HepG2 (cell line): ENCODE measurements around the gene MSMB. TPM values are rescaled to one million over a fixed set of nuclear protein-coding genes. Genes with fewer than 3 reads are reported as not detected.

Experiments used
- CCDC6 ChIP-seq: sonication (generic); formaldehyde crosslinking; IDR thresholded peaks from 2 replicates; pipeline ENCODE4 v1.8.1; 2022; ENCODE audit warnings: mild to moderate bottlenecking, missing genetic modification reagents, moderate library complexity
- CSRNP2 ChIP-seq: sonication (generic); formaldehyde crosslinking; conservative IDR thresholded peaks from 2 replicates; pipeline ENCODE4 v1.8.0; 2022; ENCODE audit warnings: low read depth, missing genetic modification reagents
- IRF9 ChIP-seq: sonication (generic); formaldehyde crosslinking; IDR thresholded peaks from 2 replicates; pipeline ENCODE4 v1.8.0; 2022; ENCODE audit warnings: missing genetic modification reagents, mild to moderate bottlenecking, borderline replicate concordance
- IRX3 ChIP-seq: sonication (generic); formaldehyde crosslinking; IDR thresholded peaks from 2 replicates; pipeline ENCODE4 v1.8.1; 2023; ENCODE audit warnings: mild to moderate bottlenecking, low read depth, missing genetic modification reagents, borderline replicate concordance
- JUND ChIP-seq: sonication (generic); formaldehyde crosslinking; IDR thresholded peaks from 2 replicates; pipeline ENCODE4 v1.8.0; 2022; ENCODE audit warnings: mild to moderate bottlenecking, missing genetic modification reagents
- PRDM10 ChIP-seq: sonication (generic); formaldehyde crosslinking; IDR thresholded peaks from 2 replicates; pipeline ENCODE4 v1.4.0; 2020; ENCODE audit warnings: low read depth, missing genetic modification reagents
- SCMH1 ChIP-seq: sonication (generic); formaldehyde crosslinking; IDR thresholded peaks from 2 replicates; pipeline ENCODE4 v1.9.0; 2021; ENCODE audit warnings: missing genetic modification reagents, mild to moderate bottlenecking, borderline replicate concordance
- STAT6 ChIP-seq: sonication (generic); formaldehyde crosslinking; IDR thresholded peaks from 2 replicates; pipeline ENCODE4 v1.4.0; 2020; ENCODE audit warnings: missing genetic modification reagents, mild to moderate bottlenecking, borderline replicate concordance
- ZNF225 ChIP-seq: sonication (generic); formaldehyde crosslinking; IDR thresholded peaks from 2 replicates; pipeline ENCODE4 v1.4.0; 2020; ENCODE audit warnings: mild to moderate bottlenecking, missing genetic modification reagents
- ZNF333 ChIP-seq: sonication (generic); formaldehyde crosslinking; IDR thresholded peaks from 2 replicates; pipeline ENCODE4 v1.4.0; 2020; ENCODE audit warnings: mild to moderate bottlenecking, missing genetic modification reagents, borderline replicate concordance
- ZNF337 ChIP-seq: sonication (generic); formaldehyde crosslinking; IDR thresholded peaks from 2 replicates; pipeline ENCODE4 v1.5.1; 2020; ENCODE audit warnings: missing genetic modification reagents, low read depth, mild to moderate bottlenecking, borderline replicate concordance
- ZNF33A ChIP-seq: sonication (generic); formaldehyde crosslinking; IDR thresholded peaks from 2 replicates; pipeline ENCODE4 v1.5.1; 2020; ENCODE audit warnings: missing genetic modification reagents, mild to moderate bottlenecking, moderate library complexity, borderline replicate concordance
- ZNF460 ChIP-seq: sonication (generic); formaldehyde crosslinking; IDR thresholded peaks from 2 replicates; pipeline ENCODE4 v1.5.1; 2020; ENCODE audit warnings: missing genetic modification reagents, mild to moderate bottlenecking, borderline replicate concordance
- ZNF737 ChIP-seq: sonication (generic); formaldehyde crosslinking; IDR thresholded peaks from 2 replicates; pipeline ENCODE4 v1.5.0; 2020; ENCODE audit warnings: missing genetic modification reagents, mild to moderate bottlenecking, borderline replicate concordance
- ZNF749 ChIP-seq: sonication (generic); formaldehyde crosslinking; IDR thresholded peaks from 2 replicates; pipeline ENCODE4 v1.8.0; 2022; ENCODE audit warnings: mild to moderate bottlenecking, missing genetic modification reagents, moderate library complexity, borderline replicate concordance
- ZNF780A ChIP-seq: sonication (generic); formaldehyde crosslinking; IDR thresholded peaks from 2 replicates; pipeline ENCODE4 v1.8.0; 2022; ENCODE audit warnings: mild to moderate bottlenecking, missing genetic modification reagents, moderate library complexity
- polyA plus RNA-seq, 8 experiments: library from polyadenylated mRNA; depleted of rRNA in 3 of 8; stranded (reverse) in 7 of 8; unstranded in 1 of 8; fragments of >200 nt; fragmentation: Illumina TruSeq in 4 of 8; extraction: Trizol in 4 of 8; gene quantifications; 2 replicates each; pipeline versions ENCODE4 v1.2.1 to v1.2.3, GENCODE V29; 2011 to 2016; ENCODE audit warnings: low read depth in 4 of 8, missing spikeins in 1 of 8, mixed read lengths in 1 of 8; ENCODE audit not compliant: insufficient read depth in 1 of 8
- total RNA-seq, 5 experiments: library from RNA; depleted of rRNA; stranded (reverse); fragments of >200 nt; fragmentation: Illumina TruSeq; extraction: Trizol; gene quantifications; 2 replicates each; pipeline ENCODE4 v1.2.3, GENCODE V29; 2016; ENCODE audit warnings: low read depth in 1 of 5

MSMB gene
- total and polyA plus RNA-seq, 2 of the 13 experiments (the other 11 are each of a cell fraction or from before 2014, with no cell fraction given) = 0.84 TPM; not detected in 1

- TF ChIP-seq PRDM10 (CRISPR knock-in tag) (no peak), ZNF737 (CRISPR knock-in tag) (no peak), ZNF225 (peak; percentile 76), IRX3 (CRISPR knock-in tag) (no peak), ZNF780A (CRISPR knock-in tag) (no peak; the same call in 1 of the 2 replicates), CSRNP2 (CRISPR knock-in tag) (no peak), ZNF460 (CRISPR knock-in tag) (no peak), ZNF749 (CRISPR knock-in tag) (peak; percentile 42; the same call in 1 of the 2 replicates), ZNF337 (no peak), STAT6 (CRISPR knock-in tag) (no peak), CCDC6 (CRISPR knock-in tag) (peak; percentile 78), ZNF333 (CRISPR knock-in tag) (peak; percentile 94), ZNF33A (no peak), JUND (CRISPR knock-in tag) (no peak), IRF9 (CRISPR knock-in tag) (0 out of 2 replicates have a peak, but pooled peaks have one; percentile 45), SCMH1 (CRISPR knock-in tag) (no peak)
Observed at GRCh38 chr10:46030091-46030937, 15.8 kb downstream of the MSMB start, which contains the start of gene NCOA4 (continued).
